HUES64 (cell line): ENCODE data around the gene CHPF.

Source experiments
- H3K27ac ChIP-seq: 2 replicates; pipeline ENCODE4 v1.7.0; 2013; ENCODE audit warnings: low read depth, low read length, inconsistent platforms
- H3K27me3 ChIP-seq: 2 replicates; pipeline ENCODE4 v1.6.1; 2013; ENCODE audit warnings: mild to moderate bottlenecking, low read length; ENCODE audit not compliant: insufficient read depth
- H3K36me3 ChIP-seq: 2 replicates; pipeline ENCODE4 v1.6.1; 2013; ENCODE audit warnings: mild to moderate bottlenecking, low read length; ENCODE audit not compliant: insufficient read depth
- H3K4me1 ChIP-seq: 2 replicates; pipeline ENCODE4 v1.6.1; 2013; ENCODE audit warnings: mild to moderate bottlenecking, low read length, moderate library complexity; ENCODE audit not compliant: insufficient read depth
- H3K4me3 ChIP-seq: 2 replicates; pipeline ENCODE4 v1.5.1; 2013; ENCODE audit warnings: mild to moderate bottlenecking, low read length, moderate library complexity
- H3K9ac ChIP-seq: 2 replicates; pipeline ENCODE4 v1.6.1; 2013; ENCODE audit warnings: mild to moderate bottlenecking, low read depth, low read length
- H3K9me3 ChIP-seq: 2 replicates; pipeline ENCODE4 v1.6.1; 2013; ENCODE audit warnings: low read depth, low read length; ENCODE audit not compliant: insufficient read depth
- WGBS: fragments of 150-250, 120-280 bp; methylation state at CpG from one replicate; pipeline ENCODE4 v1.1.7; 2013; ENCODE audit warnings: missing lambda C conversion rate; 5-methylcytosine and 5-hydroxymethylcytosine counted together

CHPF gene

GRCh38 chr2:219490600-219491130 lies 52.9 kb downstream of the CHPF start:
- Histone ChIP-seq H3K27me3 (peaks cover 44% of the 10 kb centered on the region), H3K36me3 (no peaks in the 10 kb centered on the region), H3K9me3 (no peaks in the 10 kb centered on the region), H3K27ac (no peak overlapping the region), H3K4me3 (no peak overlapping the region), H3K4me1 (peaks cover 14% of the 10 kb centered on the region), H3K9ac (no peak overlapping the region)
- WGBS, result 92% methylated on average over 10 of the region's 10 CpGs

GRCh38 chr2:219490186-219490585 lies 53.4 kb downstream of the CHPF start:
- H3K27me3 ChIP-seq, result peaks cover 44% of the 10 kb centered on the region
- no peak overlapping the region for H3K9ac ChIP-seq
- H3K36me3 ChIP-seq, result no peaks in the 10 kb centered on the region
- H3K4me3 ChIP-seq, result no peak overlapping the region
- WGBS, result 86% methylated on average over 23 of the region's 23 CpGs
- peaks cover 12% of the 10 kb centered on the region for H3K4me1 ChIP-seq
- H3K27ac ChIP-seq, result no peak overlapping the region
- H3K9me3 ChIP-seq, result no peaks in the 10 kb centered on the region

DNA sequence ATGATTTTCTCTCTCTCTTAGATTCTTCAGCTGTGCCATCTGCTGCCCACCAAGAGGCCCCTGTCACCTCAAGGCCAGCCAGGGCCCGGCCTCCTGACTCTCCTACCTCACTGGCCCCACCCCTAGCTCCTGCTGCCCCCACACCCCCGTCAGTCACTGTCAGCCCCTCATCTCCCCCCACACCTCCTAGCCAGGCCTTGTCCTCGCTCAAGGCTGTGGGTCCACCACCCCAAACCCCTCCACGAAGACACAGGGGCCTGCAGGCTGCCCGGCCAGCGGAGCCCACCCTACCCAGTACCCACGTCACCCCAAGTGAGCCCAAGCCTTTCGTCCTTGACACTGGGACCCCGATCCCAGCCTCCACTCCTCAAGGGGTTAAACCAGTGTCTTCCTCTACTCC lies 54.3 kb downstream of the CHPF start:
- no peaks in the 10 kb centered on the region for H3K9me3 ChIP-seq
- no peak overlapping the region for H3K4me3 ChIP-seq
- H3K36me3 ChIP-seq, result no peaks in the 10 kb centered on the region
- no peak overlapping the region for H3K9ac ChIP-seq
- H3K27ac ChIP-seq, result no peak overlapping the region
- H3K27me3 ChIP-seq, result peaks cover 44% of the 10 kb centered on the region
- WGBS, result 85% methylated on average over 9 of the region's 9 CpGs
- peaks cover 12% of the 10 kb centered on the region for H3K4me1 ChIP-seq
